ENCODE results near the gene XIRP1.
"Not testable (repeated sequence)": the region's sequence is repeated elsewhere in the genome, so short reads cannot be mapped to it uniquely, and the experiment has no call there.

XIRP1 gene

DNA sequence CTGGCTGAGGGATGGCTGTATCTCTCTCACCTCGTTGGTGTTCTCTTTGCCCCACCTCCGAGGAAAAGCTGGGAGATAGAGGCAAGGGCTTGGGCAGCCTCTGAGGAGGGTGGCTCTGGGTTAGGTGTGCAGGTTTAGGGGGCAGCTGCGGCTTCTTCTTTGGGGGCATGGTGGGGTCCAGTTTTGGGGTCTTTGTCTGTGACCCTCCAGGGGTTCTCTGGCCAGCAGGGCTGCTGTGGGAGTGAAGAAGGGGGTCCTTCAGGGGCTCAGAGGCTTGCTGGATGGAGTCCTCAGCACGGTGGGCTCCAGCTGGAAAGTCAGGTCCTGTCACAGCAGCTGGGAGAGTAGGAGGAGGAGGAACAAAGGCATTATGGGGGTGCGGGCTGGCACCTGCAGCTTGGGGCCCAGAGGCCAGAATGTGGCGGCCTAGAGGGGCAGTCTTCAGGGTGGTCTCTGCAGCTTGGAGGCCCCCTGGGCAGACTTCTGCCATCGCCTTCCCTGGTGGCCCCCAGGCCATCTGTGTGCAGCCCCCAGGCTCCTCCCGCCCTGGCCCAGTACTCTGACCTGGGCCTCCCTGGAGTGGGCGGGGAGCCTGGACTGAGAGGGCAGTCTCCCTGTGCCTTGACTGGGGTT, 7.0 kb downstream of the XIRP1 start:
- no peak for DNase-seq (ENCODE audit: low read depth)

DNA sequence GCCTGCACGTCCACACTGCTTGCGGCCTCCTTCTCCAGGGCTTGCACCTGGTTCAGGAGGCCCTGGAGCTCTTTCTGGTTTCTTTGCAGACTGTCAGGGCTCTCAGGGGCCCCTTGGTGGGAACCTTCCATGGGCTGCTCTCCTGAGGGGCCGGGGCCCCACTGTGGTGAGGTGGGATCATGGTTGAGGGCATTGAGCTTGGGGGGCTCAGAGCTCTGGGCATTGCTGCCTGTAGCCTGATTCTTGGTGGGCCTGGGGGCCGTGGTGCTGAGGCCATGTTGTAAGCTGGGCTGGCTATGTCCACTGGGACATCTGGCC, 7.5 kb downstream of the XIRP1 start:
- DNase-seq (ENCODE audit: low read depth), result no peak

- DNase-seq (ENCODE audit: low read depth), result no peak
Measured at GRCh38 chr3:39184081-39184967, 8.1 kb downstream of the XIRP1 start.

DNA sequence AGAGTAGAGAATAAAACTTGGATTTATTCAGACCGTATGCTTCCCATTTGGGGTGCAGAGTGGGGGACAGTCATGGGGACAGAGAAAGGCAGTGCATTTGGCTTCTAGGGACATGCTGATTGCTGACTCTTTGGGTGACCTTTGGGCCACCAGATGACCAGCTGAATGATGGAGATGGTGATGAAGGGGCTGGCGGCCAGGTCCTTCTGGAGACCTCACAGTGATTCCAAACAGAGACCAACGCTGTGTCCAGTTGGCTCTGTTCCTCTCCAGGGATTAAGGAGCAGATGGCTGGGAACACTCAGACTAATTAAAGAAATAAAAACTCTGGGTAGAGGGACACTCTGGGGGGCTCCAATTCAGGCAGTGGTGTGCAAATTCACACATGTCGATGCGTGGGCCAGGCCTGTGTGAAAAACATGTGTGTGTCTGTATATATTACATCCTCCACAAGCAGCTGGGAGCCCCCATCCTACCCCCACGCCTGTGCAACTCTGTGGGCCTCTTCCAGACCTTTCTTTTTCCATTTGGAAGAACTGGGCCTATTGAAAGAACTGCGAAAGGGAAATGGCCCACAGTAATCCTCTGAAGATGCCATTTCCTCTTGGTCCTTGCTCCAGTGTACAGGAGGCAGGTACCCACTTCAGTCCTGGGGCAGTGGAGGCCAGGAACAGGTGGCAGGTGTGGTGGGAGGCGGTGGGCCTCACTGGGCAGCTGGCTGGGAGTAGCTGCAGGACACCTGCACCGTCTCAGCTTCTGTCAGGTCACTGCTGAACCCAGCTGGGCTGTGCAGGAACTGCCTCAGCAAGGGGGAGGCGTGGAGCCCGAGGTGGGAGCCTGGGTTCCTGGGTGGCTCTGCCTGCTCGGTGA, 8.9 kb downstream of the XIRP1 start:
- no peak for DNase-seq (ENCODE audit: low read depth)

GRCh38 chr3:39181408-39182335, 10.7 kb downstream of the XIRP1 start:
- no peak for DNase-seq (ENCODE audit: low read depth)

GRCh38 chr3:39180546-39181346, 11.6 kb downstream of the XIRP1 start:
- DNase-seq (ENCODE audit: low read depth), result peak; percentile 67

DNA sequence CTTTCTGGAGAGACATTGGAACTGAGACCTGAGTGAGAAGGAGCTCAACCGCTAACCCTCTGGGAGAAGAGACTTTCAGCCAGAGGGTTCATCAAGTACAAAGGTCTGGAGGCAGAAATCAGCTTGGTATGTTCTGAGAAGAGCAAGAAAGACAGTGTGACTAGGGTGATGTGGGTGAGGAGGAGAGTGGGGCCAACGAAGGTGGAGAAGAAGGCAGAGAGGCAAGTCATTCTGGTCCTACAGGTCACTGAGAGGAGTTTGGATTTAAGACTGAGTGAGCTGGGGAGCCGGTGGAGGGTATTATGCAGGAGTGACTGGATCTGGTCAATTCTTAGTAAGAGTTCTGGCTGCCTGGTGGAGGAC, 12.2 kb downstream of the XIRP1 start:
- no peak for DNase-seq (ENCODE audit: low read depth)

DNA sequence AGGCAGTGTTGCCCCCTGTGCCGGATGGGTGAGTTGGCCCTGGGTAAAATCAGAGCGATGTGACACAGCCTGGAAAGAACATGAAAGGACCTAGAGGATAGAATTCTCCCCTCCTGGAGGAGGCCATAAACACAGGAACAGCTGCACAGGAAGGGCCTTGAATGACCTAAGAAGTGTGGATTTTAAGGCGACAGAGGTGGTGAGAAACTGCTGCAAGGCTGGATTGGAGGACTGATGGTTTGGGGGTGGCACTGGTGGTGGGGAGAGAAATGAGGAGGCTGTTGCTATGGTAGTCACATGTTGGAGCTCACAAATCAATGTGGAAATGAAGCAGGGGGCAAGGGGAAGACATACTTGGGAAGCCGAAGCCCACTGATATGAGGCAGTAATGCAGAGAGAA, 13.8 kb downstream of the XIRP1 start:
- DNase-seq (ENCODE audit: low read depth), result no peak

GRCh38 chr3:39177708-39178332, 14.6 kb downstream of the XIRP1 start:
- peak; percentile 97 for DNase-seq (ENCODE audit: low read depth)

DNA sequence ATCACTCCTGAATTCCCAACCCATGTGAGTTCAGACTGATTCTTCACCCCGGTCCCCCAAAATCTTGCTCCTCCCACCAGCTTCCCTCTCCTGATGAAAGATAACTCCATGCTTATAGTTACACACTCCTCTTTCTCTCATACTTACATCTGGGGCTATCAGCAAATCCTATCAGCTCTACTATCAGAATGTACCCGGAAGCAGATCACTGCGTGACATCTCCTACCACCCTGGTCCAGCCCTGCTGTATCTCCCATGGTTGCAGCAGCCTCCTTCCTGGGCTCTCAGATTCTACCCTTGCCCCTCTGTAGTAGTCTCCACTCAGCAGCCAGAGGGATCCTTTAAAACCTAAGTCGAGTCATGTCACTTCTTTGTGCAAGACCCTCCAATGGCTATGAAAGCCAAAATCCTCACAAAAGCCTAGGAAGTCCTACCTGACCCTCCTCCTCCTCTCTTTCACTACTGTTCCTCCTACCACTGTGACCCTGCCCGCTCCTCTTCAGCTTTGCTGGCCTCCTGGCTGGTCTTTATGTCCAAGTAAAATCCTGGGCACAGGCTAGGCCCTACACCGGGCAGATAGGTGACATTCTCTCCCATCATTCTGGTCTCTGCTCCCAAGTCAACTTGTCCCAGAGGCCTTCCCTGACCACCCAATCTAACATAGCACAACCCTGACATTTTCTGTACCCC, 16.2 kb downstream of the XIRP1 start:
- no peak for DNase-seq (ENCODE audit: low read depth)

GRCh38 chr3:39173318-39174125, 18.9 kb downstream of the XIRP1 start:
- DNase-seq (ENCODE audit: low read depth), result no peak

- DNase-seq (ENCODE audit: low read depth), result no peak
Measured at GRCh38 chr3:39171860-39172259, 20.5 kb downstream of the XIRP1 start.

- not testable (repeated sequence) for DNase-seq (ENCODE audit: low read depth)
Measured at GRCh38 chr3:39170877-39171276, 21.5 kb downstream of the XIRP1 start.

DNA sequence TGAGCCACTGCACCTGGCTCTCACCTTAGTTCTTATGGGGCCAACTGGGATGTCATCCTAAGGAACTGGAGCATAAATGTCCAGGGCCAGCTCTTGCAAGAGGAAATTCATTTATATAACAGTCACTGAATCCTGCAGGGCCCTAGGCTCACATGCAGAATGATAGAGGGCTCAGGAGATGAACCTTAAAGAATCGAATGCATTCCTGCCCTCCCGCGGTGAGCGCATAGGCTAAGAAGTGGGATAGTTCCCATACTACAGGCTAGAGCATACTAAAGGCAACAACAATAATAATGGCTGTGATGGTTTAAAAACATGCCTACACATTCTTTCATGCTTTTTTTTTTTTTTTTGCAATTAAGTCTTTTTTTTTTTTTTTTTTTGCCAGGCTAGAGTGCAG, 21.9 kb downstream of the XIRP1 start:
- no peak for DNase-seq (ENCODE audit: low read depth)

GRCh38 chr3:39169712-39170111, 22.7 kb downstream of the XIRP1 start:
- DNase-seq (ENCODE audit: low read depth), result no peak

DNA sequence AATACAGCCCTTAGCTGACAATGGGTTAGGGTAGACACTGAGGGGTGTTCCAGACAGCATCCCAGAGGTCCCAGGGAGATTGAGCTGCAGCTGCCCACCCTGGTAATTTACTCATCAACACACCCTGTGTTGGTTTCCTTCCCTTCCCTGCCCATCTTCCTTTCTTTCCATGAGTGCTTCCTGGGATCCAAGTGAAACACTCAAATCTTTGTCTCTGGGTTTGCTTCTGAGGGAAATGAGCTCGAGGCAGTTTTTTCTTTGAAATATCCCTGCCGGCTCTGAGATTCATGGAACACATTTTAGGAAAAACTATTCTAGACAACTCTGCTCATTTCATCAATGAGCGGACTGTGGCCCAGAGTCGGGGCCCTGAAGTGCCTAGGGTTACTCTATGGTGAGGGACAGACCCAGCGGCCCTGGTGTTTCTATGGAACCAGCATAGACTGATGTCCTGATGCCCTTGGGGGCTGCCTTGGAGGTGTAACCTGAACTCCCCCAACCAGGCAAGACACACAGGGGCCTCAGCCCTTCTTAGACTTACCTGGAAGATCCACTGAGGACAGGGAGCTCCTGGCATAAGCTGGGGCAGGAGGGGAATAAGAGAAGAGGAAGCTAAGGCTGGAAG, 24.1 kb downstream of the XIRP1 start:
- DNase-seq (ENCODE audit: low read depth), result no peak

GRCh38 chr3:39166932-39167532, 25.4 kb downstream of the XIRP1 start:
- peak; percentile 99 for DNase-seq (ENCODE audit: low read depth)

DNA sequence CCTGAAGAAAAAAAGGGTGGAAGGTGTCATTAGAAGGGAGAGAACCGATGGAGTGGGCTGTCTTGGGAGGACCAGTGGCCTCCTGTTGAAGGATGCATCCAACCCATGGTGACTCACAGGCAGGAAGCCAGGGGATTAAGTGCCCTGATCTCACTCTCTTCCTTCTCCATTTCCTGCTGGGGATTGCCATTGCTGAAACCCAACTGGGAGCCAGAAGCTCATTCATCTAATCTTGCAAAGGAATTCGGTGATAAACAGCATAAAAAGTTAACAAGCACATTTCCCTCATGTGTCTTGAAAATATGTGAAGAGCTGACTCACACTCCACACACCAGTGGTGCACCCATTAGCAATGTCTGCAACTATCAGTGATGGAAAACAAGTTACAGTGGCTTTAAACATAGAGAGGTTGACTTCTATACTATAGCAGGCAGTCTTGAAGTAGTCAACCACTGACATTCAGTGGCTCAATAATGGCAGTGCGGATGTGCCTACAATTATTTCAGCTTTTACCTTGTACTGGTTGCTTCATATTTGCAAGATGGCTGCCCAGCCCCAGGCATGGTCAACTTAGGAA, 26.2 kb downstream of the XIRP1 start:
- DNase-seq (ENCODE audit: low read depth), result peak; percentile 99
